ENCODE measurements around the gene OCRL.

Gene OCRL

GRCh38 chrX:129522184-129523078 is 17.6 kb upstream of the OCRL start:
- H4K20me1 ChIP-seq (ENCODE audit: low read depth, low read length) = no peaks in the 10 kb centered on the region
- H2AFZ ChIP-seq (ENCODE audit: low read depth, low read length, severe bottlenecking) = no peak overlapping the region
- H3K4me3 ChIP-seq (ENCODE audit: insufficient read depth, low read length, poor library complexity, severe bottlenecking) = no peak overlapping the region
- TF ChIP-seq EZH2phosphoT487 (conservative IDR thresholded peaks at IDR 0.05; ENCODE audit: low read length) (no peak), CTCF (IDR thresholded peaks at IDR 0.05; ENCODE audit: insufficient read depth, low read length, poor library complexity, severe bottlenecking) (no peak)
- no peaks in the 10 kb centered on the region for H3K9me2 ChIP-seq (replicated peaks; ENCODE audit: insufficient read depth, low read length)
- H3K9me3 ChIP-seq (ENCODE audit: insufficient read depth, low read length) = no peaks in the 10 kb centered on the region
- H3K27me3 ChIP-seq (ENCODE audit: low read length) = no peaks in the 10 kb centered on the region
- no peak overlapping the region for H3K4me2 ChIP-seq (ENCODE audit: low read depth, low read length, poor library complexity, severe bottlenecking)
- H3F3A ChIP-seq (ENCODE audit: insufficient read depth) = no peaks in the 10 kb centered on the region
- no peaks in the 10 kb centered on the region for H3K79me2 ChIP-seq (ENCODE audit: insufficient read depth, low read length)
- no peaks in the 10 kb centered on the region for H3K36me3 ChIP-seq (ENCODE audit: low read length)
- H3K27ac ChIP-seq (ENCODE audit: low read depth, low read length) = no peak overlapping the region
- no peak overlapping the region for H3K9ac ChIP-seq (ENCODE audit: low read length)

- Histone ChIP-seq H3K27ac (ENCODE audit: low read depth, low read length) (no peak within 1 kb of the TSS), H3K36me3 (ENCODE audit: low read length) (no peaks in the 10 kb centered on the region), H3K4me2 (ENCODE audit: low read depth, low read length, poor library complexity, severe bottlenecking) (no peak within 1 kb of the TSS), H3K79me2 (ENCODE audit: insufficient read depth, low read length) (no peaks in the 10 kb centered on the region), H3F3A (ENCODE audit: insufficient read depth) (no peaks in the 10 kb centered on the region), H4K20me1 (ENCODE audit: low read depth, low read length) (no peaks in the 10 kb centered on the region), H3K9me2 (replicated peaks; ENCODE audit: insufficient read depth, low read length) (no peaks in the 10 kb centered on the region), H3K4me3 (ENCODE audit: insufficient read depth, low read length, poor library complexity, severe bottlenecking) (no peak within 1 kb of the TSS), H3K9ac (ENCODE audit: low read length) (no peak within 1 kb of the TSS), H3K27me3 (ENCODE audit: low read length) (no peaks in the 10 kb centered on the region), H2AFZ (ENCODE audit: low read depth, low read length, severe bottlenecking) (no peak within 1 kb of the TSS), H3K9me3 (ENCODE audit: insufficient read depth, low read length) (no peaks in the 10 kb centered on the region)
- TF ChIP-seq CTCF (IDR thresholded peaks at IDR 0.05; ENCODE audit: insufficient read depth, low read length, poor library complexity, severe bottlenecking) (no peak), EZH2phosphoT487 (conservative IDR thresholded peaks at IDR 0.05; ENCODE audit: low read length) (no peak)
Observed at GRCh38 chrX:129523079-129523911, 16.8 kb upstream of the OCRL start, which contains the start of gene SMARCA1. Gene SMARCA1 (minus strand): TSS chrX:129523490. CDS start chrX:129523370, 120 bp downstream.

GRCh38 chrX:129524250-129524850 is 15.7 kb upstream of the OCRL start:
- Histone ChIP-seq H3K4me2 (ENCODE audit: low read depth, low read length, poor library complexity, severe bottlenecking) (no peak overlapping the region), H3K27ac (ENCODE audit: low read depth, low read length) (no peak overlapping the region)

More at GRCh38 chrX:129524250-129524850, 15.7 kb upstream of the OCRL start:
- no peak for TF ChIP-seq EZH2phosphoT487 (conservative IDR thresholded peaks at IDR 0.05; ENCODE audit: low read length)
- TF ChIP-seq CTCF (IDR thresholded peaks at IDR 0.05; ENCODE audit: insufficient read depth, low read length, poor library complexity, severe bottlenecking) = no peak
- Histone ChIP-seq H3K9me2 (replicated peaks; ENCODE audit: insufficient read depth, low read length) (no peaks in the 10 kb centered on the region), H3K9ac (ENCODE audit: low read length) (no peak overlapping the region), H3K9me3 (ENCODE audit: insufficient read depth, low read length) (no peaks in the 10 kb centered on the region), H2AFZ (ENCODE audit: low read depth, low read length, severe bottlenecking) (no peak overlapping the region), H4K20me1 (ENCODE audit: low read depth, low read length) (no peaks in the 10 kb centered on the region), H3K27me3 (ENCODE audit: low read length) (no peaks in the 10 kb centered on the region), H3K4me3 (ENCODE audit: insufficient read depth, low read length, poor library complexity, severe bottlenecking) (no peak overlapping the region), H3F3A (ENCODE audit: insufficient read depth) (no peaks in the 10 kb centered on the region), H3K79me2 (ENCODE audit: insufficient read depth, low read length) (no peaks in the 10 kb centered on the region), H3K36me3 (ENCODE audit: low read length) (no peaks in the 10 kb centered on the region)
